HG02642 (cell line): ENCODE data around the gene HOXA6.

Source experiments
- ATAC-seq: cut with Tn5 transposase; IDR thresholded peaks from one replicate; pipeline ENCODE4 v1.9.1; 2021; ENCODE audit warnings: mild to moderate bottlenecking; ENCODE audit not compliant: unreplicated experiment, poor library complexity

Gene HOXA6

GRCh38 chr7:27126596-27127327 is 20.8 kb downstream of the HOXA6 start:
- no peak for ATAC-seq

DNA sequence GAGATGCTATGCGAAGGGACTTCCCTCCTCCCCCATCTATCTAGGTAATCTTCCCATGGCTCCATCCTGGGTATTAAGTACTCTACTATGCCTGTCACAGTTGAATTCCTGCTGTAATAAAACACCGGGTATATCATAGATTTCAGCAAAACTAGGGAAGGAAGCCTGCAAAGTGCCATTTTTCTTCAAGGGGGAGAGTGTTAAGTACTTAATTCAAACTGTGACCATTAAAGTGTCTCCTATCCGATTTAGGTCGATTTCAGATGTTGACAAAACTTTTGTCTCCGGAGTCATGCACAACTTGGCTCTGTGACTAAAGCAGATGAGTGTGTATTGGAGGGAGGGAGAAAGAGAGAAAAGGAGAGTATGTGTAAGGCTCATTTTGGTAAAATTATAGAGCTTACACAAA is 21.6 kb downstream of the HOXA6 start:
- no peak for ATAC-seq

GRCh38 chr7:27124902-27125689 is 22.5 kb downstream of the HOXA6 start:
- ATAC-seq: no peak

DNA sequence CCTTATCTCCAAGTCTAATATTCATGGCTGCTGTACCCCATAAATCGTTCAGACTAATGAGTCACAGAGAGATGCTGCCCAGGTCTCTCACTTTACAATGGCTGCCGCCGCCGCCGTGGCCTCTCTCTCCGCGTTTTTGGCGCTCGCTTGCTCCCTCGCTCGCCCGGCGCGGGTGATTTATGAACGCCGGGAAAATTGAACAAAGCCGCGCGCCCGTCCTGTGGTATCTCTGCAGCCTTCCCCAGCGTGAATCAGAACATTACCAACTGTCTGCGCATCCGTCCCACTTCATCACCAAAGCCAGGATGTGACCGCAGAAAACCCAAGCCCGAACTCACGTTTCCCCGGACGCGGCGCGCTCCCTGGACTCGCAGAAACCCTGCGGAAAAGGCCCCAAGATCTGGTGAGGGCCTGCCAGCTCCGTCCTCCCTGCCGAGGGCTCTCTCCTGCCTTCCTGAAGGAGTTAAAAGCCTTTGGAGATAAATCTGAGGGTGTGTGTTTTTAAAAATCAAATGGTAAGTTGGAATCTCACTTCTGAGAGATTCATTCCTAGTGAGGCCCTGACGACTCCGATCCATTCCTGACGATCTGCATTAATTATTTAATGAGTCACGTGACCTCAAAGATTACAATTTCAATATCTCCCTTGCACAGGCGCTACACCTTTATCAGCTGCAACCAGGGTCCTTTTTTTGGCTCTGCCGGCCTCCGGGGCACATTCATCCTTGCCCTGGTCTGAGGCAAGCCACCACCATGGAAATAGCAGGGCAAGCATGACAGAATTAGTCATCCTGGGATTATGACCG is 23.3 kb downstream of the HOXA6 start:
- no peak for ATAC-seq

DNA sequence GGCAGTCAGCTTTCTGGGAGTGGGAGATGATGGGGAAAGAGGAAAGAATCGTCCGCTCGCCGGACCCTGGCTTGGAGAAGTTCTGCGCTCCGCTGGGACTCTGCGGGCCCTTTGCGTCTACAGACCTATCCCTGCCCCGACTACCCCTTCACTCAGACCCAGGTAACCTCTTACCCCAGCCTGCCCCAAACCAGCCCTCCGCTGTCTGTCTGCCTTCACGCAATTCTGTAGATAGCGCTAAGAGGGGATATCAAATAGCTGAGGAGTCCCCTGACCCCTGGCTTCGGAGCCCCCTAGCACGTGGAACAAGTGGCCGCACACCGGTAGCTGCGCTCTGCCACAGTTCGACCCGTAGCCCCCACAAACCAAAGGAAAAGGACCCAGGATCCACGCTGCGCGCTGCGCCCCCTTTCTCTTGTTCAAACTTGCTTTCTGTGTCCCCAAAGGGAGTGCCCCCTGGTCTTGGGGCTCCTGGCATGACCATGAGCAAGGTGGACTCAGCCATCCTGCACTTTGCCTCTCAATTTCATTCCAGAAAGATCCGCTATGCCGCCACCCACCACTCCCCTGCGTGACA is 24.0 kb downstream of the HOXA6 start:
- ATAC-seq: no peak

DNA sequence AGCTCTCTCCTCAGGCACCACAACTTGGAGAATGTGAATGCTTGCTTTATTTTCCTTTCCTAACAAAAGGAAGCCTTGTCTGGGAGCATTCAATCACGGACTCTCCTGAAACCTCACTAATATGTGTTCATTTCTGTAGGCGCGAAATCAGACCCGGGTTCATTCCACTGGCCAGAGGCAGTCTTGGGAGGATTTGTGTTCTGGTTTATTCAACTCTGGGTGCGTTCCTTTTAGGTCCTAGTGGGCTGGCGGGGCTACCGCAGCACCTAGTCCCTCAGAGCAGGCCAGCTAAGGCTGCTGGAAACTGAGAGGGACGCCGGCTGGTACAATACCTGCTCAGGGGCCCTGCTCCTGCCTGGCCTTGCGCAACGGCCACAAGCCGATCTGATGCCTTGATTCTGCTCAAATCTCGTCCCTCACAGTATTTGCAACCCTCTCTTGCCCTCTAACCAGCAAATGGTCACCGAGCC is 24.5 kb downstream of the HOXA6 start:
- no peak for ATAC-seq

DNA sequence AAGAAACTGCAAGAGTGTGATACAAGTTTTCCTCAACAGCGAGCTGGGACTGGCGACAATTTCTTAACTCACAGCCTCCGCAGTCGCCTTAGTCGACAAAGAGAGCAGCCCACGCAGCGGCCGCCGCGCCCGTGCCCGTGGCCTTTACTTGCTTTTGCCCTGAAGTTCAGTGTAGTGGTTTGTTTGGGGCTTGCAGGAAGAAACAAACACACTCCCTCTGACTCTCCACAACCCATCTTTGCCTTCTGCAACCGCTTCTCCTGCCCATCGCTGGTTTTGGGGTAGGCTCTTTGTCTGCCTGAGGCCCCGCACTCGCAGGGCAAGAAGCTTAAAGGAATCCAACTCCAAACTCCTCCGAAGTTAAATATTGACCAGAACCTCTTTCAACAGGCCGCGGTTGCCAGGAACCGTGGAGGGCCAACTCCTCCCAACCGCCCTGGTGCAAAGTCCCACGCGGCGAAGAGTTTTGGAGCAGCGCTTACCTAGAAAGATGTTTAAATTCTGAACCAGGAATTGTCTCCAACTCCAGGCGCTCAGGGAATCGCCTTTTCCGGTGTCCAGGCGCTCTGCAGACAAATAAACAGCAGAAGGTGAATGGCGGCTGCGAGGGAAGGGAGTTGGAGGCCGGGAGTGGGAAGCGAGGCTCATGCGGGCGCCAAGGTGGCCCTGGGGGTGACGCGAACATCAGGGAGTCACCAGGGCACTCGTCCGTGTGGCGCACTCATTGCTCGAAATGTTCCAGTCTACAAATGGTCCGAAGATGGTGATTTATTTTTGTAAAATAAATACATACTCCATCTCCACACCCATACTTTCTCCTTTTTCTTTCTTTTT is 25.3 kb downstream of the HOXA6 start:
- ATAC-seq: no peak

GRCh38 chr7:27121684-27122076 is 25.9 kb downstream of the HOXA6 start:
- ATAC-seq: no peak

GRCh38 chr7:27119412-27119911 is 28.1 kb downstream of the HOXA6 start:
- no peak for ATAC-seq

DNA sequence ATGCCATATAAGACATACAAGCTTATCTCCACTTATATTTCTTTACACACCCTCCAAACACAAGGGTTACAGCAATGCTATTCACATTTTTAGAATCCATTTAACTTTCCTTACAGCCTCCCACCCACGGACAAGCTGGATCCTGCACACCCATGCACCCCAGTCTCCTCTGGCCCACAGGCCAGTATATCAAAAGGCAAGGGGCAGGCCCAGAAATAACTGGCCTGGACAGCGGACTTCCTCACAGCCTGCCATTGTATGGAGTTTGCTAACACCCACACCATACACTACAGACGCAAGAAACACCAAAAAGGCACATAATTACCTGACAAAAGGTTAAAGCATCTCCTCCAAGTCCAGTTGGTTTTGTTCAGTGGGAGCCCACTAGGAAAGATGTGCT is 29.0 kb downstream of the HOXA6 start:
- no peak for ATAC-seq

GRCh38 chr7:27117887-27118491 is 29.6 kb downstream of the HOXA6 start:
- no peak for ATAC-seq

DNA sequence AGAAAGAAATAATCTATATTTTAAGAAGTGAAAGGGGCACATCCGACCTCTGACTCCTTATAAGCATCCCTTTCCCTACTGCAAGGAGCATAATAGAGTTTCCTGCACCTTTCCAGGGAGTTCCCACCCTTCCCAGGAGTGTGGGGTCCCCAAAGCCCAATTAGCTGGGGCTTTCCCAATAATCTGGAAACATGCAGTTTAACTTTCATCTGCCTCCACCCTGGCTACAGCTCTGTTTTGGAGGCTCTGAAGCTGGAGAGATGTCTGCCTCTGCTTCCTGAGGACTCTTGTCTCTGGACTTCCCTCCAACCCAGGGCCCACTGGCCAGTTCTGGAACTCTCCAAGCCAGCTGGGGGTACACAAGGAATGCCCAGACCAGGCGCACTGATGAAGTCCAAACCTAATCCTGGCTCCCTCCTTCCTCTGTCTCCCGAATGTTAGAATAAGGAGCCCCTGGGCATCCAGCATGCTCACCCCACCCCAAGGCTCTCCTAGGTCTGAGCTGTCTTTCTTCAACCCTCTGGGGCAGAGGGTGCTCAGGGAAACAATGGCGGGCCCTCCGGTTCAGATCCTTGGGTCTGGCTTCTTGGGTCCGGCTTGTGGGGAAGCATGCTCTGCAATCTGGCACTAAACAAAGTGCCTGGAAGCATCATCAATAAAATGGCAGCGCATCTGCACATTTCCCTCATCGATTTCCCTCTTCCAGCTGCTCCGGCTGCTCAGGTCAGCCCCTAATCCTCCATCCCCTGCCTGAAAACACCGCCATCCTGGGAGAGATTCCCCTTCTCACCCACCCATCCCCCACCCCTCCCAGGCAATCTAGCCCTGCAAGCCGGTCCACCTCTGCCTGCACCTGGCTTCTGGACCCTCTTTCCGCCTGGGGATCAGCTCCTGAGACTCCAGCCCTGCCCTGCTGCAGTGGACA is 30.4 kb downstream of the HOXA6 start:
- ATAC-seq: no peak

- no peak for ATAC-seq
Observed at GRCh38 chr7:27116031-27116961, 31.3 kb downstream of the HOXA6 start.

DNA sequence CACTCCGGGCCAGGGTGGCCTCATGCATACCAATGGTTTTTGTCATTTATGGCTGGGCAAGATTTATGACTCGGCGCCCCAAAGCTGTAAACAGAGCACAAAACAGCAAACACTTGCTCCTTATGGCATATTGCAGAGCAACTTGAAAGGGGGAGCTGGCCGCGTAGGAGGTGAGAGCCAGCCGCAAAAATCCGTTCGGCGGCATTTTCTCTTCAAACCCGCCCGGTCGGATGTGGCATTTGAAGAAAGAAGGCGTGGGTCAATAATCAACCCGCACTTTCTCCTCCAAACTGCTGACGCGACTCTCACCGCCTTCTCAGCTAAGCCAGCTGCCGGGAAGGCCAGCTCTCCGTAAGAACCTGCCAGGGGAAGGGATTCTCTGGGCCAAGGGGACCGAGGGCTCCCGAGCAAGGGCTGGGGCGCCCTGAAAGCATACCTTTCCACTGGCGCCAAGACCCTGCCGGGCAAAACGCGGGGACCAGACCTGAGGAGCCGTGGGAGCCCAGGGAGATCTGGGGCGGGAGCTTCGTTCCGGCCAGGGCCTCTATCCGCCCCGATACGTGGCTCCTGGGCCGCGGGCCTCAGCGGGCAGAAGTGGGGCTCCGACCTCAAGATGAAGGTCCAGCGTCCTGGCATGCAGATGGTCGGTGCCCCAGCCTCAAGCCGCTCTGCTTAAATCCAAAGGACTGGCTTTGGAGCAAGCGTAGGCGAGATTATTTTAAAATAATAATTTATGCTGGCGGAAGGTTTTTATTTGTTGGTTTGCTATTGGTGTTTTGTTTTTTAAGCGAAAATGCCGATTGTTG is 32.1 kb downstream of the HOXA6 start:
- no peak for ATAC-seq

DNA sequence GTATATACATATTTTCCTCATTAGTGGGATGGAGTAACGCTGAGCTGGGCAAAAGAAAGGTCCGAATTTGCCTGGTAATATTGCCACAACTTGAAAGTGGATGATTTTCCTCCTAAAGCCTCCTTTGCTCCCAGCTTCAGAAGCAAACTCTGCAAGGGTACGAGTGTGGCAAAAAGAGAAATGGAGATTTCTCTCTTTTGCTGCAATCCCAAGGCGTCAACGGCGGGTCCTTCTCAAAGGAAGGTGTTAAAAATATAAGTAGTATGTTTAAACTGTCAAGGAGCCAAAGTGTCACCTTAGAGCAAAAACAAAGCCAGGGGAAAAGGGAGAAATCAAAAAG is 32.7 kb downstream of the HOXA6 start:
- ATAC-seq: no peak

DNA sequence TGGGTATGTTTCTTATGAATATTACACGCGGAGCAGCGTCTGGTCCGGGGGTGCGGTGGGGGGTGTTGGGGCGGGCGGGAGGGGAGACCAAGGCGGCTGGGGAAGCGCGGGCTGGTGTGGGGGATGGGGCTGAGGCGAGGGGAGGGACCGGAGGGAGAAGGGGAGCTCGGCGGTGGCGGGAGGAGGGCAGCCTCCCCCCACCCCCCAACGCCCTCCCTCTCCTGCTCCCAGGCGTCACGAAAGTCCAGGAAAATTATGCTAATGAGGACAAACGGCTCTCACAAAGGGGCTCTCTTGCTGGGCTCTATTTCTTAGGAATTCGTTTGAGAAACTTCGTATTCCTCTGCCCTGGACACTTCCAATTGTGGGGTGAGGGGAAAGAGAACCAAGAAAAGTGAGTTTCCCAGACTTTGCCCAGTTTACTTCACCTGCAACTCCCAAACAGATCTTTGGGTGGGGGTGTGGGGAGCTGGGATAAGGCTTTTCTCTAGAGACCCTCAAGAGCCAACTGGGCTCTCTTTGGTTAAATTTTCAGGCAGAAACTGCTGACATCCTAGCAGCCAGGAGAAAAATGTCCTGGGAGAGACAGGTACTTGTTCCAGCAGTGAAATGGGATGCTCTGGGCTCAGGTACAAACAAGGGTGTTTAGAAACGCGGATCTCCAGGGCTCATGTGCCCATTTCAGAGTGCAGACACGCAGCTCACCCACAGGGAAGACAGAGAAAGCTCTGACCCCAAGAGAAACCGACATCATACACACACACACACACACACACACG is 33.4 kb downstream of the HOXA6 start:
- no peak for ATAC-seq
